Testis (tissue), 3 donors: ENCODE measurements around the gene CARD10. TPM values are rescaled to one million over a fixed set of nuclear protein-coding genes. Genes with fewer than 3 reads are reported as not detected.

ENCODE experiments used
- DNase-seq: peaks from one replicate; pipeline ENCODE4 v3.0.0-alpha.2; 2019
- H3K27ac ChIP-seq, 2 donors: fragments of 200-600 bp; sonication (generic); one replicate each; pipeline ENCODE4 v1.5.1; 2019
- H3K27me3 ChIP-seq: fragments of 200-600 bp; sonication (generic); one replicate; pipeline ENCODE4 v1.5.1; 2019
- H3K36me3 ChIP-seq: fragments of 200-600 bp; sonication (generic); one replicate; pipeline ENCODE4 v1.5.1; 2017; ENCODE audit warnings: low read depth; ENCODE audit errors: missing control alignments
- H3K4me1 ChIP-seq: fragments of 200-600 bp; sonication (generic); one replicate; pipeline ENCODE4 v1.5.1; 2019
- H3K4me3 ChIP-seq, 2 donors: fragments of 200-600 bp; sonication (generic); one replicate each; pipeline ENCODE4 v1.5.1; 2017 to 2019
- H3K9me3 ChIP-seq: fragments of 200-600 bp; sonication (generic); one replicate; pipeline ENCODE4 v1.5.1; 2017
- CTCF ChIP-seq, 3 experiments: fragments of 450-650 bp in 2 of 3; fragments of 200-600 bp in 1 of 3; sonication (generic) in 1 of 3; IDR thresholded peaks; one replicate each; pipeline ENCODE4 v1.5.1; 2016 to 2019; ENCODE audit warnings: antibody characterized with exemption in 3 of 3, mild to moderate bottlenecking in 2 of 3, moderate library complexity in 1 of 3
- POLR2A ChIP-seq: fragments of 450-650 bp; IDR thresholded peaks from one replicate; pipeline ENCODE4 v1.6.1; 2017; ENCODE audit warnings: antibody characterized with exemption, mild to moderate bottlenecking, moderate library complexity
- WGBS, 2 donors: methylation state at CpG; one replicate each; pipeline ENCODE4 v1.1.5; 2018; 5-methylcytosine and 5-hydroxymethylcytosine counted together
- intact Hi-C: fragments of 100-400 bp; cut with DNase I; formaldehyde crosslinking; loops from one replicate; pipeline ENCODE4 v1.15.1; 2023; ENCODE audit warnings: low total_unique reads
- polyA plus RNA-seq: library from polyadenylated mRNA; stranded (reverse); fragments of 350-450 nt; fragmentation: Illumina TruSeq; extraction: RNeasy Lipid Tissue Mini Kit (QIAGEN cat#74804); gene quantifications from one replicate; pipeline ENCODE4 v1.2.3, GENCODE V29; 2014; ENCODE audit warnings: low read depth, low replicate concordance; ENCODE audit not compliant: insufficient read depth
- total RNA-seq, 2 donors: library from RNA; depleted of rRNA; stranded (reverse); fragments of >200 nt; gene quantifications; one replicate each; pipeline ENCODE4 v1.2.3, GENCODE V29; 2016

The CARD10 gene
- total and polyA plus RNA-seq, 3 donors from 2014 or later: 42.6 to 113 (median 89.8) TPM

- TF ChIP-seq CTCF (IDR thresholded peaks at IDR 0.05): no peak
- no peak for TF ChIP-seq POLR2A
- intact Hi-C loops: no loop called here
These were observed 44.6 kb downstream of the CARD10 start for GRCh38 chr22:37474447-37475090.

GRCh38 chr22:37473437-37473946, 45.7 kb downstream of the CARD10 start:
- Histone ChIP-seq H3K27ac (no peak overlapping the region), H3K4me1 (no peaks in the 10 kb centered on the region), H3K27me3 (no peaks in the 10 kb centered on the region), H3K4me3 (no peak overlapping the region), H3K36me3 (no peaks in the 10 kb centered on the region), H3K9me3 (no peaks in the 10 kb centered on the region)
- intact Hi-C loops: no loop called here
- 75 to 91% methylated on average over 4 to 8 of the region's 8 CpGs for WGBS, 2 donors
- no peak for DNase-seq
- TF ChIP-seq CTCF (IDR thresholded peaks at IDR 0.05) (no peak), POLR2A (no peak)

More at GRCh38 chr22:37474447-37475090, 44.6 kb downstream of the CARD10 start:
- Histone ChIP-seq H3K4me3 (no peak overlapping the region), H3K27me3 (no peaks in the 10 kb centered on the region), H3K9me3 (no peaks in the 10 kb centered on the region), H3K4me1 (no peaks in the 10 kb centered on the region), H3K27ac (no peak overlapping the region), H3K36me3 (no peaks in the 10 kb centered on the region)
- 78 to 90% methylated on average over 5 to 11 of the region's 11 CpGs for WGBS, 2 donors
- no peak for DNase-seq

DNA sequence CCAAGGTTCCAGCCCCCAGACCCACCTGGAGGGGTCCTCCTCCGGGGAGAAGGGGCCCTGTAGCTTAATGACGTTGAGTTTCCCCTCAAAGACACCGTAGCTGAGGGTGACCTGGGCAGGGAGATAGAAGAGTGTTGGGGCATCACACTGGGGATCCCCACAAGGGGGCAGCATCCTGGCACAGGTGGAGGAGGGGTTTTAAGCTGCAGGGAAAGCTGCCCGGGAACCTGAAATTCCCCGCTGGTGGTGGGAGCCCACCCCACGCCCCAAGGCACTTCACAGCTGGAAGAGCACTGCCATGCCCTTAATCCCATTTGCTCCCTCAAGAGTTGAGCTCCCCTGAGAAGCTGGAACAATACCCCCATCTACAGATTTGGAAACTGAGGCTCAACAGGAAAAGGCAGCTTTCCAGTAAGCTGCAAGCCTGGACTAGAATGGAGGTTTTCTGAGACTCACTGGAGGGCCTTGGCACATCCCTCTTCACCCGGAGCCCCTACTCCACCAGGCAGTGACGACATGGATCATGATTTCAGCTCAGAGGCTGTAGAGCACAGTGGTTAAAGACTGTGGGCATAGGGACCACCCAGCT, 46.7 kb downstream of the CARD10 start:
- no peak for TF ChIP-seq CTCF (IDR thresholded peaks at IDR 0.05)
- no peak for TF ChIP-seq POLR2A
- Histone ChIP-seq H3K4me3 (no peak overlapping the region), H3K27me3 (no peaks in the 10 kb centered on the region), H3K36me3 (no peaks in the 10 kb centered on the region), H3K4me1 (no peaks in the 10 kb centered on the region), H3K9me3 (no peaks in the 10 kb centered on the region), H3K27ac (no peak overlapping the region)
- 22 to 53% methylated on average over 6 to 8 of the region's 8 CpGs for WGBS, 2 donors
- no peak for DNase-seq
- intact Hi-C loops: no loop called here

DNA sequence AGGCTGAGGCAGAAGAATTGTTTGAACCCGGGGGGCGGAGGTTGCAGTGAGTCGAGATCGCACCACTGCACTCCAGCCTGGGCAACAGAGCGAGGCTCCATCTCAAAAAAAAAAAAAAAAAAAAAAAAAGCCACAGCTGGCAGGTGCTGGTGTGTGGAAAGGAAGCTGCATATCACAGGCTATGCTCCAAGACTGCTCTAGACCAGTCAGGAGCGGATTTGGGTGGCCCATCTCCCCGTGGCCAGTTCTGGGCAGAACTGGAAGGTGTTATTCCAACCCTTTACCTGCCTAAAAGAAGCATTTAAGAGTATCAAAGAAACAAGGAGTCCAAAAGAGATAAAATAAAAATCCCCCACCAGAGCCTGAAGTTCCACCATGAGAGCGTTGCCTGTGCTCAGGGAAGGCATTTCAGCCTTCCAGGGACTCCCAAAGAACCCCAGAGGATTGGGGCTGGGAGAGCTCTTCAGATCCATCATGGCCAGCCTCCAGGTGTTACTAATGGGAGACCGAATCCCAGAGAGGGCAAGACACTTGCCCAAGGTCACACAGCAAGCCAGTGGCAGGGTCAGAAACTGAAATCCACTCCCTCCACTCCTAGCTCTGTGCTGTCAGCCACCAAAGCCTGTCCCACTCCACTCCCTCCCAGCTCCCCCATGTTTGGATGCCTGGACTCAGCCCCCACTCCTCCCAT, 47.3 kb downstream of the CARD10 start:
- no peak for DNase-seq
- Histone ChIP-seq H3K27ac (no peak overlapping the region), H3K27me3 (no peaks in the 10 kb centered on the region), H3K4me1 (no peaks in the 10 kb centered on the region), H3K4me3 (no peak overlapping the region), H3K9me3 (no peaks in the 10 kb centered on the region), H3K36me3 (no peaks in the 10 kb centered on the region)
- TF ChIP-seq POLR2A (no peak), CTCF (IDR thresholded peaks at IDR 0.05) (no peak)
- 78 to 83% methylated on average over 9 of the region's 9 CpGs for WGBS, 2 donors
- intact Hi-C loops: no loop called here
